NCI-H526 treated with DMSO at 0.1 percent for 48 hours (cell line): ENCODE results near the gene TOMM7.
"Not testable (repeated sequence)": the region's sequence is repeated elsewhere in the genome, so short reads cannot be mapped to it uniquely, and the experiment has no call there.

Experiments used
- DNase-seq: peaks from one replicate; lab custom pipeline; 2025; lab: John Stamatoyannopoulos, UW

Gene TOMM7

GRCh38 chr7:22821702-22822485 is 755 bp downstream of the TOMM7 start:
- no peak for DNase-seq

- no peak for DNase-seq
These were observed 3.2 kb downstream of the TOMM7 start for GRCh38 chr7:22819476-22819875.

GRCh38 chr7:22814261-22815208 is 8.1 kb downstream of the TOMM7 start:
- DNase-seq: no peak

- no peak for DNase-seq
These were observed 10.3 kb downstream of the TOMM7 start for GRCh38 chr7:22812353-22812752.

- DNase-seq: no peak
These were observed 10.8 kb downstream of the TOMM7 start for GRCh38 chr7:22811746-22812280.

- no peak for DNase-seq
These were observed 11.8 kb downstream of the TOMM7 start for GRCh38 chr7:22810843-22811242.

GRCh38 chr7:22809902-22810642 is 12.6 kb downstream of the TOMM7 start:
- DNase-seq: no peak

GRCh38 chr7:22808140-22808539 is 14.5 kb downstream of the TOMM7 start:
- no peak for DNase-seq

GRCh38 chr7:22806752-22807151 is 15.9 kb downstream of the TOMM7 start:
- no peak for DNase-seq

- no peak for DNase-seq
These were observed 17.4 kb downstream of the TOMM7 start for GRCh38 chr7:22805227-22805626.

- not testable (repeated sequence) for DNase-seq
These were observed 19.8 kb downstream of the TOMM7 start for GRCh38 chr7:22802831-22803230.

GRCh38 chr7:22802426-22802825 is 20.2 kb downstream of the TOMM7 start:
- DNase-seq: no peak

GRCh38 chr7:22801912-22802311 is 20.7 kb downstream of the TOMM7 start:
- no peak for DNase-seq

GRCh38 chr7:22799633-22800032 is 23.0 kb downstream of the TOMM7 start:
- no peak for DNase-seq

GRCh38 chr7:22793593-22794462 is 28.8 kb downstream of the TOMM7 start:
- no peak for DNase-seq

GRCh38 chr7:22791204-22792158 is 31.2 kb downstream of the TOMM7 start:
- DNase-seq: no peak

- DNase-seq: not testable (repeated sequence)
These were observed 32.0 kb downstream of the TOMM7 start for GRCh38 chr7:22790640-22791039.

- DNase-seq: no peak
These were observed 34.7 kb downstream of the TOMM7 start for GRCh38 chr7:22787951-22788350.

GRCh38 chr7:22786290-22786932 is 36.2 kb downstream of the TOMM7 start:
- no peak for DNase-seq
